HG03460 (cell line): ENCODE measurements around the gene METTL26.

Source experiments
- ATAC-seq: cut with Tn5 transposase; IDR thresholded peaks from one replicate; pipeline ENCODE4 v1.9.1; 2021; ENCODE audit not compliant: unreplicated experiment

Gene METTL26

DNA sequence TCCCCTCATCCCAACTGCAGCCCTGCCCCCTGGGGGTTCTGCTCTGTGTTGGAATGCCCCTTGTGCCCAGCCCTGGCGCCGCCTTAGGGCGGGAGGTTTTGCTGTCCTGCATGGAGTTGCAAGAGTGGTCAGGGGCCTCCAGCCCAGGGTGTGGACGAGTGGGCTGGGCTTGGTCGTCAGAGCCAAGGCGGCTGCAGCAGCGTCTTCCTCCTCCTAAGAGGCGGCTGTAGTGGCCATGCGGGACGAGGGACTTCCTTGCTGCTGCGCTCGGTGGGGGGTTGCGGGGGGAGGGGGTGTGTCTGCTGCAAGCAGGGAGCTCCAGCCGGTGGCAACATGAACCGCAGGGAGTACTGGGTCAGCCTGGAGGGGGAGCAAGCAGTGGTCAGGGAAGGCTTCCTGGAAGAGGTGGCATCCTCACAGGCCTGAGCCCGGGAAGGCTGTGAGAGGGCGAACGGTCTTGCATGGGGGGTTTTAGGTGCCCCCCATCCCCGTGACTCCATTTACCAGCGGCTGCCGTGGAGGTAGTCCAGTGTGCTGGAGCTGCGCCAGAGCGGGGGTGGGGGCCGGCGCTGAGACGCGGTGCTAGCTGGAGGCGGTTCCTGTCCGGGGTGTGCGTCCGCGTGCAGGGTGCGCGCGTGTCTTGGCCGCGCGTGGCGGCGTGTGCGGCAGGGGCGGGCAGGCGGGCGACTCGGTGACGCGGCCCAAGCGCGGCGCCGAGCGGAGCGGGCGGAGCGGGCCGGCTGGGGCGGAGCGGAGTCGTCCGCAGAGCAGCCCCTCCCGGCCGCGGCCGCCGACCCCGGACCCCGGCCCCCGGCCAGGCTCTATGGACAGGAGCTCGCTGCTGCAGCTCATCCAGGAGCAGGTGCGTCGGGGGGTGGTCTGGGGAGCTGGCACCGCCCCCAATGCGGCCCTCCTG is 39.1 kb upstream of the METTL26 start, which contains the start of gene RHBDL1:
RHBDL1 (plus strand) TSS at position 704 of the 916 bp plus-strand sequence; CDS start at position 824, 120 bp downstream.
- no peak for ATAC-seq

DNA sequence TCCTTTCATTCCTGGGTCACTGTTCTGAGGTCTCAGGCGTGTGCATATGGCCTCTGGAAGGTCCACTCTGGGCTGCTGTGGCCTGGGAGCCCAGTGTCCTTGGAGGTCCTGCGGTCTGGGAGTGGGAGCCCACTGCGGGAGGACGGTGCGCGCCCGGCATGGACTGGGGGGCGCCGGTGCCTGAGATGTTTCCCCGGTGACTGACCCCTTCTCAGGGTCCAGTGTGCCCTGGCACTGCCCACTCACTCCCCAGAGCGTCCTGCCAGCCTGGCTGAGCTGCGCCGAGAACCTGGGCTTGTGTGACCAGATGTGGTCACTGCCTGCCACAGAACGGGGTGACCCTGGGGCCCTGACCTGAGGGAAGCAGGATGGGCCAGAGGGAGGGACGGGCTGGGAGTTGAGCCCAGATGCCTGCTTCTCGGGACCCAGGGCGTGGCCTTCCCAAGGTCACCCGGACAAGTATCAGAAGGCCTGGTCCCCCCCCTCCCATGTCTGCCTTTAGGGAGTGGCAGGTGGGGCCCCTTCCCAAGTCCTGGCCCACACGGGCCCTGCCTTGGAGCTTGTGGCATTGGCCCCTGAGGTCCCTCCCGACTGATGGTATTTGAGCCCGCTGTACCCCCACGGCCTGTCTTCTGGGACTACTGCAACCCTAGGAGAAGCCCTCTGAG is 38.2 kb upstream of the METTL26 start:
- ATAC-seq = no peak

DNA sequence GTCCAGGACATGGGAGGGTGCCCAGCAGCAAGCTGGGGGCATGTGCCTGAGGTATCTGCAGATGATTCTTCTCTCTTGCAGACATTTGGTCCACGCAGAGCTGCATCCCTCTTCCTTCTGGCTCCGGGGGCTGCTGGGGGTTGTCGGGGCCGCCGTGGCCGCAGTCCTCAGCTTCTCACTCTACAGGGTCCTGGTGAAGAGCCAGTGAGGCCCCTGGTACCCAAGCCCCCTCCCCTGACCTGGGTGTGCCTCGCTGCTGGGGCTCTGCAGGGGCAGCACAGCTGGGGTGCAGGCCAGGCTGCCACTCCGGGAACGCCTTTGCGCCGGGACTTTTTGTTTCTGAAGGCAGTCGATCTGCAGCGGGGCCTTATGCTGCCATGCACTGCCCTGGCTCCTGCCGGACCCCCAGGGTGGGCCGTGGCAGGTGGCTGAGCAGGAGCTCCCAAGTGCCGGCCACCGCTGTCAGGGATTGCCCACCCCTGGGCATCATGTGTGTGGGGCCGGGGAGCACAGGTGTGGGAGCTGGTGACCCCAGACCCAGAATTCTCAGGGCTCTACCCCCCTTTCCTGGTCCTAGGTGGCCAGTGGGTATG is 37.4 kb upstream of the METTL26 start:
- ATAC-seq = no peak

DNA sequence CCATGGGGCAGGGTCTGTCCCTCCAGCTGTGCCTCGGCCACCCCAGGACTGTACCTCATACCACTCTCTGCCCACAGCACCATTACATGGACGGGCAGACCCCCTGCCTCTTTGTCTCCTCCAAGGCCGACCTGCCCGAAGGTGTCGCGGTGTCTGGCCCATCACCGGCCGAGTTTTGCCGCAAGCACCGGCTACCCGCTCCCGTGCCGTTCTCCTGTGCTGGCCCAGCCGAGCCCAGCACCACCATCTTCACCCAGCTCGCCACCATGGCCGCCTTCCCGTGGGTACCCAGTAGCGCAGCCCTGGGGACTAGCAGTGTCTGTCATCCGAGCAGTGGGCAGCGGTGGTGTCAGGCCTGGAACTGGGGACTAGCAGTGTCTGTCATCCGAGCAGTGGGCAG is 36.7 kb upstream of the METTL26 start:
- no peak for ATAC-seq

DNA sequence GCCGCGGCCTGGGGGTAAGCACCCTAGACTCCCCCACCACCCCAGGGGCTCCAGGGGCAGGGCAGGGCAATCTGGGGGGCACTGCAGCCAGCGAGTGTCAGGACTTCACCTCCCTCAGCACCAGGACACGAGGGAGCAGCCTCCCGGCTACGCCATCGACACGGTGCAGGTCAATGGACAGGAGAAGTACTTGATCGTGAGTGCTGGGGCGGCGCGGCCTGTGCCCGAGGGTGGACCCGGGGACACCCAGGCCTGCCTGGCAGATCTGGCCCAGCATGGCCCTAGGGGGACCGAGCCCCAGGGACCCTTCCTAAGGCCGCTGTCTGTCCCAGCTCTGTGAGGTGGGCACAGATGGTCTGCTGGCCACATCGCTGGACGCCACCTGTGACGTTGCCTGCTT is 36.3 kb upstream of the METTL26 start:
- ATAC-seq = no peak

DNA sequence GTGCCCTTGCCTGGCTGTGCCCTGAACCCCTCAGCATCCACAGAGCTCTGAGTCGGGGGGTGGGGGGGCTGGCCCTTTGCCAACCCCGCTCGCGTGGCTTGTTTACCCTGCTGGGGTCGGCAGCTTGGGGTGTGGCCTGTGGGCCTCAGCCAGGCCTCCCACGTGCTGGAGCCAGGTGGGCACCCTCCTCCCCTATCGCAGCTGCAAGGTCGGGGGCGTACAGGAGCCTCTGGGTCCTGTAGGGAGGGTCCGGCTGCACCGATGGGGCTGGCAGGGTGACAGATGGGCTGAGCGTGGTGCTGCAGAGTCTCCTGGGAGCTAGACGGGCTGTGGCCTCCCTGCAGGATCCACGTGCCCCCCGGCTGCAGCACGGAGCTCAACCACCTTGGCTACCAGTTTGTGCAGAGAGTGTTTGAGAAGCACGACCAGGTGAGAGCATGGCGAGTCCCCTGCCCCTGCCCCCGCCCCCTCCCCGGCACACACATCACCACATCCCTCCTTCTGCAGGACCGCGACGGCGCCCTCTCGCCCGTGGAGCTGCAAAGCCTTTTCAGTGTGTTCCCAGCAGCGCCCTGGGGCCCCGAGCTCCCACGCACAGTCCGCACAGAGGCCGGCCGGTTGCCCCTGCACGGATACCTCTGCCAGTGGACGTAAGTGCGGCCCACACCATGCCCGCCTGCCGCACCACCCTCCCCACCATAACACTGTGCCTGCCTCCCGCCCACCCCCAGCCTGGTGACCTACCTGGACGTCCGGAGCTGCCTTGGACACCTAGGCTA is 35.4 kb upstream of the METTL26 start:
- no peak for ATAC-seq

DNA sequence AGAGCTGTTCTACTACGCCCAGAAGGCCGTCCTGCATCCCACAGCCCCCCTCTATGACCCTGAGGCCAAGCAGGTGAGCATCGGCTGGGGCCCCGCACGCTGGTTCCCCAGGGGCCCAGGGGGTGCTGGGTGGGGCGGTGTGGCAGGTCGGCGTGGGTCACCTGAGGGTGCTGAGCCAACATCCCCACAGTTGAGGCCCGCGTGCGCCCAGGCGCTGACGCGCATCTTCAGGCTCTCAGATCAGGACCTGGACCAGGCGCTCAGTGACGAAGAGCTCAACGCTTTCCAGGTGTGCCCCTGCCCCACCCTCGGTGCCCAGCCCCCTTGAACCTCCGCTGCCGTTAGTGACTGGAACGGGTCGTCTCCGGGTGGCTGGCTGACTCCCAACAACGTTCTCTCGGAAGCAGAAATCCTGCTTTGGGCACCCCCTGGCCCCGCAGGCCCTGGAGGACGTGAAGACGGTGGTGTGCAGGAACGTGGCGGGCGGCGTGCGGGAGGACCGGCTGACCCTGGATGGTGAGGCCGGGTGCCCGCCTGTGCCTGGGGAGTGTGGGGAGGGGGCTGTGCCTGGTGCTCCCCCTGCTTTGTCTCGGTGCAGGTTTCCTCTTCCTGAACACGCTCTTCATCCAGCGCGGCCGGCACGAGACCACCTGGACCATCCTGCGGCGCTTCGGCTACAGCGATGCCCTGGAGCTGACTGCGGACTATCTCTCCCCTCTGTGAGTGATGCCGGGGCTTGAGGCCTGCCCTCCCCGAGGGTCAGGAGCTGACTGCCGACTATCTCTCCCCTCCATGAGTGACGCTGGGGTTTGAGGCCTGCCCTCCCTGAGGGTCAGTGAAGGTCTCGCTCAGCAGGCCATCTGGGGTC is 34.6 kb upstream of the METTL26 start:
- no peak for ATAC-seq

DNA sequence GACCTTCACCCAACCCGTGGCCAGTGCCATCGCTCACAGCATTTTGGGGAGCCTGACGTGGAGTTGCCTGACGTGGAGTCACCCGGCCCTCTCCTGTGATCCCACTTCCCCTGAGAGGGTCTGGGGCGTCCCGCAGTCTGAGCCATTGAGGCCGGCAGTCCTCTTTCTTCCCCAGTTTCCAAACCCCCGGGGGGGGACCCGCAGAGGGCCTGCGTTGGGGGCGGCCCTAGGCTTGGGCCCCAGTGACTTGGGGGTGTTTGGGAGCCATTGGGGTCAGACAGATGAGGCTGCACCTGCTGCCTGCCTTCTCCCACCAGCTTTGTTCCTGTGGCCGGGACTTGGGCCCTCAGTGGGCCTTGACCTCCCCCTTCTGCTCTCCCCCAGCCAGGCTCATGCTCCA is 33.6 kb upstream of the METTL26 start:
- ATAC-seq = no peak

DNA sequence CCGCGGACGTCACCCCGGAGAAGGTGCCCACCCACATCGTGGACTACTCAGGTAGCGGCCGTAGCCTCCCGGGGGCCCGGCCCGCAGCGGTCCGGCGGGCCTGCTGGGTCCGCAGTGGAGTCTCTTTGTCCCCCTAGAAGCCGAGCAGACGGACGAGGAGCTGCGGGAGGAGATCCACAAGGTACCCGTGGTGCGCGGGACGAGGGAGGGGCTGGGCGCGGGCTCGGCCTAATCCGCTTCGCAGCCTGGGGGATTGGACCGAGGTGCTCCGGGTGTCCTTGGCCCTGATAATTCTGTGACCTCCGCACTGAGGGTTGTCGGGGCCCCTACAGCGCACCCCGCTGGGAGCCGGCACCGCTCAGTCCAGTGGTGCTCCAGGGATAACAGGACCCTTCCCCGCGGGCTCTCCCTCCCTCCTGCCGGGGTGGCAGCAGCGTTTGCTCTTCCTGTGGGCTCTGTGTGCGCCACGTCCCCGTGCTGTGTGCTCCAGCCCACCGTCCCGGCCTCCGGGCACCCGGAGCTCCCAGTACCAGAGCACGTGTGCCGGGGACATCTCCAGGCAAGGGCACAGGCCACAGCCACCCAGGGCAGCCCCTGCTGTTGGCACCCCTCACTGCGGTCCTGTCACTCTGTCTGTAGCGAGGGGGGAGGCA is 32.5 kb upstream of the METTL26 start:
- ATAC-seq = no peak

DNA sequence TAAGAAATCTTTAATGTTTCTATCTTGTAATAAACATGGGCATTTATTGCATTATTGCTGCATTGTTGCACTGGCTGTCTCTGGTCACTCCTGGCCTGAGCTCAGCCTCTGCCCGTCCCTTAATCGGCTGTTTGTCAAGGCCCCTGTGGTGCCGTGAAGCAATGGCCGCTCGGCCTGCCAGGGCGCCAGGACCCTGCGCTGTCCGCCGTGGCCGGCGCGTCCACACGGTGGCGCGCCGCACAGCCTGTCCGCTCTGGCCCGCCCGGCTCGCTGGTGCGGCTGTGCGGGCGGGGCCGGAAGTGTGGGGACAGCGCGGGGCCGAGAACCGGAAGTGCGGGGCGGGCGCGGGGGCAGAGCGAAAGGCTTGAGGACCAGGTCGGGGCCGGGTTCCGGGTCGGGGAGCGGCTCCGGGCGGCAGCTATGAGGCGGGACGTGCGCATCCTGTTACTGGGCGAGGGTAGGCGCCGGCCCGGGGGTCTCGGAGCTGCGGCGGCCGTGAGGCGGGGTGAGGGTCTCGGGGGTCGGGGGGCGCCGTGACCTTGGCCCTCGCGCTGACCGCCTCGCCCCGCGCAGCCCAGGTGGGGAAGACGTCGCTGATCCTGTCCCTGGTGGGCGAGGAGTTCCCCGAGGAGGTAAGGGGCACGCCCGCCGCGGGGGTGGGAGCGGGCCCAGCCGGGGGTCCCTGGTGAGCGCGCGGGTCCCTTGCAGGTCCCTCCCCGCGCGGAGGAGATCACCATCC is 31.8 kb upstream of the METTL26 start, which contains the start of gene RHOT2:
RHOT2 (plus strand) TSS at position 353 of the 739 bp plus-strand sequence; CDS start at position 421, 68 bp downstream.
- peak; percentile 83 for ATAC-seq

DNA sequence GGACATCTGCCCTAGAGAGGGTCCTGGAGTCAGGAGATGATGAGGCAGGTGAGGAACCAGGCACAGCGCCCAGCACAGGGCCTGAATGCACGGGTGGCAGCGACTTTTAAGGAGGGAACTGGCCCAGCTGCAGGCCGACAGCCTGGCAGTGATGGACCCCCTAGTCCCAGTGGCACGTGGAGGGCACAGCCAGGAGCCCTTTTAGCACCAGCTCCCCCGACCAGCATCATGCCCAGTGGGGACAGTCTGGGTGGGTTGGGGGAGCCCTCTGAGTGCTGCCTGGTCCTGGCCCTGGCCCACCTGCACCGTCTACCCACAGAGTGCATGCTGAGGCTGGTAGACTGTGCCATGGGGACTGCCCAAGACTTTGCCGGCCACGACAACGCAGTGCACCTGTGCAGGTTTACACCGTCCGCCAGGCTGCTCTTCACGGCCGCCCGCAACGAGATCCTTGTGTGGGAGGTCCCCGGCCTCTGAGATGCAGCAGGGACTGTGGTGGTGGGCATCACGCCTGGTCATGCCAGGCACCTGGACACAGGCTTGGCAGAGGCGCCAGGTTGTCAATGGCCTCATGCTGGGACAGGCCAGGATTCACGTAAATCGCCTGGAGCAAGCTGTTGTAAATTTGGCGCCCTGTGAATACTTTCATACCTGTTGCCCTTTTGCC is 31.1 kb upstream of the METTL26 start:
- ATAC-seq = no peak

DNA sequence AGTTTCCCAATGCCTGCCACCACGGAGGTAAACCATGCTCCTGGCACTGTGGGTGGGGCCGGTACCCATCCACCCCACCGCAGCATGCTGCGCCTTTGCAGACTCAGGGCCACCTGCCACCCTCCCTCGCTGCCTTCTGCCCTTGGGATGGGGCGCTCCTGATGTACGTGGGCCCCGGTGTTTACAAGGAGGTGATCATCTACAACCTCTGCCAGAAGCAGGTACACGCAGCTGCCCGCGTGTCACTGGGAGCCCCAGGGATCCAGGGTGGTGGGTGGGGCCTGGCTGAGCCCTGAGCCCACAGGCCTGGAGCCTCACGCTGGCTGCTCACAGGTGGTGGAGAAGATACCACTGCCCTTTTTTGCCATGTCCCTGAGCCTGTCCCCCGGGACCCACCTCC is 30.5 kb upstream of the METTL26 start:
- ATAC-seq = no peak

DNA sequence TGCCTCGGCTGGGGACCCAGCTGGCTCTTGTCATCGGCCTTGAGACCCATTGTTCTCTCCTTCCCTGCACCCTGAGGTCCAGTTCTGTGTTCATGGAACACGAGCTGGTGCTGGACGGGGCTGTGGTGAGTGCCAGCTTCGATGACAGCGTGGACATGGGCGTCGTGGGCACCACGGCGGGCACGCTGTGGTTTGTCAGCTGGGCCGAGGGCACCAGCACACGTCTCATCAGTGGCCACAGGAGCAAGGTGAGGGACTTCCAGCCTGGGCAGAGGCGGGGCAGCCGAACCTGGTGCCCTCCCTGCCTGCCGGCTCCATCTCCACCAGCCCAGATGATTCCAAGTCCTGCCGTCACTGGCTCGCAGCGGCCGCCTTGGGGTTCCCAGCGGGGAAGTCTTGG is 26.5 kb upstream of the METTL26 start:
- ATAC-seq = no peak

DNA sequence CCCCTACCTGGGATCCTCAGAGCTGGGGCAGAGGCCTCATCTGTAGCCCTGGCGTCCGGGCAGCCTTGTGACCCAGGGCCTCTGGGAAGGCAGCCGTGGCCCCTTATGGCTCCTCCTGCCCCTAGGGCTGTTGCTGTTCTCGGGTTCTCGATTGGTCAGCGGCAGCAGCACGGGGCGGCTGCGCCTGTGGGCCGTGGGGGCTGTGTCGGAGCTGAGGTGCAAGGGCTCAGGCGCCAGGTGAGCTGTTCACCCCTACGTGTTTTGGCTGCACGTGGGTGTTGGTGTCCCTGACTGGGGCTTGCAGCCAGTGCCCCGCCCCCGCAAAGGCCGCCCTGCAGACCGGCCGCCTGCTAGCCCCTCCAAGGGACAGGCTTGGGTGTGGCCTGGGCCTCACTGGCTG is 26.0 kb upstream of the METTL26 start:
- ATAC-seq = no peak

DNA sequence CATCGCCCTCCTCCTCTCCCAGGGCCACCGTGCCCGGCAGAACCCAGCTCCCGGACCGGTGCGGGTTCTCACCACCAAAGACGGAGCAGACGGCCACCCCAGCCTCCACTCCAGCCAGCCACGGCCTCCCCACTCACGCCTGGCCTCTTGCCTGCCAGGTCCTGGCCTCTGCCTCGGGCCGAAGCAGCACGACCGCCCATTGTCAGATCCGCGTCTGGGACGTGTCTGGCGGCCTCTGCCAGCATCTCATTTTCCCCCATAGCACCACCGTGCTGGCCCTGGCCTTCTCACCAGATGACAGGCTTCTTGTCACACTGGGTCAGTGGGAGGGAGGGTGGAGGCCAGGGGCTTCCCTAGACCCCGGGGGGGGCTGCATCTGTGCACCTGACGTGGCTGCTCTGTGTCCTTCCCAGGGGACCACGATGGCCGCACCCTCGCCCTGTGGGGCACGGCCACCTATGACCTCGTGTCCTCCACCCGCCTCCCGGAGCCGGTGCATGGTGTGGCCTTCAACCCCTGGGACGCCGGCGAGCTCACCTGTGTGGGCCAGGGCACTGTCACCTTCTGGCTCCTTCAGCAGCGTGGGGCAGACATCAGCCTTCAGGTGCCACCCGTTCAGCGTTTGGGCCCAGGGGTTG is 25.2 kb upstream of the METTL26 start:
- ATAC-seq = no peak

DNA sequence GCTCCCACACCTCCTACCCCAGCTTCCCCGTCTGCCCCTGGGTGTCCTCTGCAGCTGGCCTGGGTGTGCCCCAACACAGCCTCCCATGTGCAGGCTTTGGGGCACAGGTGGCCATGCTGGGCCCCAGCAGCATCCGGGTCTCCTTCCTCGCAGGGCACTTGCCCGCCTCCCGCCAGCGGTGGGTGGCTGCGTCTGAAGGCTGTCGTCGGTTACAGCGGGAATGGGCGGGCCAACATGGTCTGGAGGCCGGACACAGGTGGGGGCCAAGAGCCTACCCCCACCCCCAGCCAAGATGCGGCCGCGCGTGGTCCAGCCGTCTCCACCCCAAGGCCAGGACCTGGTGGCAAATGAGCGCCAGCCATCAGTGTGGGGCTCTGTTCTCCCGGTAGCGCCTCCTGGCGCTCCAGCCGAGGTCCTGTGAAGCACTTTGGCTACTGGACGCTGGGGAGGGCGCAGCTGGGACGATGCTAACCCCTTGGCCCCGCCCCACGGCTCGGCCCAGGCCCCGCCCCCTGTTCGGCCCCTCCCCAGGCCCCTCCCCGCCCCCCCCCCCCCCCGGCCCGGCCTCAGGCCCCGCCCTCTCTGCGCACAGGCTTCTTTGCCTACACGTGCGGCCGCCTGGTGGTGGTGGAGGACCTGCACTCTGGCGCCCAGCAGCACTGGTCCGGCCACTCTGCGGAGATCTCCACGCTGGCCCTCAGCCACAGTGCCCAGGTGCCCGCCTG is 24.5 kb upstream of the METTL26 start:
- peak; percentile 54 for ATAC-seq

DNA sequence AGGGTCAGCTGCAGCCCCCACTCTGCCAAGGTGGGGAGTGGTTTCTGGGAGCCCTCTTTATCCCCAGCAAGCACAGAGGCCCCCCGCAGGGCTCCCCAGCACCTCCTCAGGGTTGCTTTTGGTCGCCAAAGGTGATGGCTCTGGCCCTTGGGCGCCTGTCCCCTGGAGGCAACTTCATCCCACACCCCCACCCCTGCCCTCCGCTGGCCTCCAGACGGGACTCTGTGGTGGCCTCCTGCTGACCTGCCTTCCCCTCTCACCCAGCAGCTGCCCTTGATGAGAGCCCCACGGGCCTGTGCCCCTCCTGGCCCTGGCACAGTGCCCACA is 24.0 kb upstream of the METTL26 start:
- ATAC-seq = no peak
